HG03575 (cell line): Measurements from ENCODE around the gene IGBP1.
"Not testable (repeated sequence)": the region's sequence is repeated elsewhere in the genome, so short reads cannot be mapped to it uniquely, and the experiment has no call there.

Experiments
- ATAC-seq: cut with Tn5 transposase; IDR thresholded peaks from one replicate; pipeline ENCODE4 v1.9.1; 2021; ENCODE audit not compliant: unreplicated experiment, insufficient number of reproducible peaks, low FRiP score; ENCODE audit errors: extremely low read depth

IGBP1 gene

GRCh38 chrX:70141373-70141772, 8.1 kb downstream of the IGBP1 start:
- ATAC-seq = no peak

GRCh38 chrX:70166601-70167590, 33.6 kb downstream of the IGBP1 start:
- no peak for ATAC-seq

GRCh38 chrX:70168238-70169188, 35.3 kb downstream of the IGBP1 start:
- no peak for ATAC-seq

- ATAC-seq = no peak
These were observed 36.0 kb downstream of the IGBP1 start for GRCh38 chrX:70169281-70169680.

- ATAC-seq = no peak
These were observed 38.4 kb downstream of the IGBP1 start for GRCh38 chrX:70171624-70172023.

- no peak for ATAC-seq
These were observed 39.0 kb downstream of the IGBP1 start for GRCh38 chrX:70172221-70172620.

GRCh38 chrX:70172964-70173363, 39.7 kb downstream of the IGBP1 start:
- ATAC-seq = no peak

- ATAC-seq = no peak
These were observed 41.5 kb downstream of the IGBP1 start for GRCh38 chrX:70174754-70175153.

- ATAC-seq = no peak
These were observed 42.1 kb downstream of the IGBP1 start for GRCh38 chrX:70175338-70175737.

GRCh38 chrX:70176938-70177533, 43.8 kb downstream of the IGBP1 start, which contains the start of gene DGAT2L6:
DGAT2L6 (plus strand) TSS chrX:70177483; CDS start chrX:70177583, 100 bp downstream.
- peak; percentile 41 for ATAC-seq

GRCh38 chrX:70183091-70183490, 49.8 kb downstream of the IGBP1 start:
- no peak for ATAC-seq

GRCh38 chrX:70190225-70190624, 57.0 kb downstream of the IGBP1 start:
- ATAC-seq = no peak

- ATAC-seq = no peak
These were observed 63.9 kb downstream of the IGBP1 start for GRCh38 chrX:70196961-70197720.

GRCh38 chrX:70201732-70202131, 68.5 kb downstream of the IGBP1 start:
- no peak for ATAC-seq

GRCh38 chrX:70208479-70208878, 75.2 kb downstream of the IGBP1 start:
- no peak for ATAC-seq

GRCh38 chrX:70209570-70209969, 76.3 kb downstream of the IGBP1 start:
- not testable (repeated sequence) for ATAC-seq
